ENCODE measurements around the gene CLTCL1. TPM values are rescaled to one million over a fixed set of nuclear protein-coding genes. Genes with fewer than 3 reads are reported as not detected.
"Not testable (repeated sequence)": the region's sequence is repeated elsewhere in the genome, so short reads cannot be mapped to it uniquely, and the experiment has no call there.

CLTCL1 gene
- total RNA-seq, 1 experiment from 2014 or later = 7.9 TPM

- ChIA-PET POLR2A (no interaction called here), CTCF (no interaction called here)
Observed at GRCh38 chr22:19164425-19164824, 127.1 kb downstream of the CLTCL1 start.

GRCh38 chr22:19158649-19159048, 132.9 kb downstream of the CLTCL1 start:
- H3K36me3 Mint-ChIP-seq (ENCODE audit: insufficient read depth, unreplicated experiment); BruUV-seq (replicated peaks); H3K4me3 Mint-ChIP-seq (ENCODE audit: unreplicated experiment); H3K27ac Mint-ChIP-seq (ENCODE audit: unreplicated experiment); CTCF ChIA-PET; H3K9me3 Mint-ChIP-seq (ENCODE audit: unreplicated experiment); intact Hi-C loops (cut with micrococcal nuclease; ENCODE audit: unreplicated experiment); DNase-seq; H3K4me3 ChIP-seq (ENCODE audit: low read depth, low read length); H3K27me3 Mint-ChIP-seq (ENCODE audit: insufficient read depth, unreplicated experiment); H3K27me3 ChIP-seq (replicated peaks; ENCODE audit: control insufficient read depth, insufficient read depth, low read length); H3K4me1 ChIP-seq; POLR2A ChIA-PET; H3K36me3 ChIP-seq (ENCODE audit: control insufficient read depth, insufficient read depth, low read length); H3K4me1 Mint-ChIP-seq (ENCODE audit: low read depth, unreplicated experiment); H3K9me3 ChIP-seq: not testable (repeated sequence)

More at GRCh38 chr22:19164425-19164824, 127.1 kb downstream of the CLTCL1 start:
- no peaks in the 10 kb centered on the region for H3K27me3 ChIP-seq (replicated peaks; ENCODE audit: control insufficient read depth, insufficient read depth, low read length)
- no peaks in the 10 kb centered on the region for H3K9me3 Mint-ChIP-seq (ENCODE audit: unreplicated experiment)
- TF ChIP-seq, protein P1, sequence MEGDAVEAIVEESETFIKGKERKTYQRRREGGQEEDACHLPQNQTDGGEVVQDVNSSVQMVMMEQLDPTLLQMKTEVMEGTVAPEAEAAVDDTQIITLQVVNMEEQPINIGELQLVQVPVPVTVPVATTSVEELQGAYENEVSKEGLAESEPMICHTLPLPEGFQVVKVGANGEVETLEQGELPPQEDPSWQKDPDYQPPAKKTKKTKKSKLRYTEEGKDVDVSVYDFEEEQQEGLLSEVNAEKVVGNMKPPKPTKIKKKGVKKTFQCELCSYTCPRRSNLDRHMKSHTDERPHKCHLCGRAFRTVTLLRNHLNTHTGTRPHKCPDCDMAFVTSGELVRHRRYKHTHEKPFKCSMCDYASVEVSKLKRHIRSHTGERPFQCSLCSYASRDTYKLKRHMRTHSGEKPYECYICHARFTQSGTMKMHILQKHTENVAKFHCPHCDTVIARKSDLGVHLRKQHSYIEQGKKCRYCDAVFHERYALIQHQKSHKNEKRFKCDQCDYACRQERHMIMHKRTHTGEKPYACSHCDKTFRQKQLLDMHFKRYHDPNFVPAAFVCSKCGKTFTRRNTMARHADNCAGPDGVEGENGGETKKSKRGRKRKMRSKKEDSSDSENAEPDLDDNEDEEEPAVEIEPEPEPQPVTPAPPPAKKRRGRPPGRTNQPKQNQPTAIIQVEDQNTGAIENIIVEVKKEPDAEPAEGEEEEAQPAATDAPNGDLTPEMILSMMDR (IDR thresholded peaks at IDR 0.05; ENCODE audit: insufficient read depth in 1 of 2, low read depth in 1 of 2, low read length in 1 of 2, severe bottlenecking in 1 of 2, unreplicated experiment in 1 of 2) = no peak
- intact Hi-C loops (cut with micrococcal nuclease; ENCODE audit: unreplicated experiment) = no loop called here
- no peak overlapping the region for H3K4me3 Mint-ChIP-seq (ENCODE audit: unreplicated experiment)
- H3K4me1 Mint-ChIP-seq (ENCODE audit: low read depth, unreplicated experiment) = peaks cover 17% of the 10 kb centered on the region
- H3K36me3 Mint-ChIP-seq (ENCODE audit: insufficient read depth, unreplicated experiment) = no peaks in the 10 kb centered on the region
- peaks cover 5% of the 10 kb centered on the region; the same call in 1 of the 2 replicates for H3K9me3 ChIP-seq
- H3K4me3 ChIP-seq (ENCODE audit: low read depth, low read length) = no peak overlapping the region
- H3K27ac Mint-ChIP-seq (ENCODE audit: unreplicated experiment) = no peak overlapping the region
- H3K27me3 Mint-ChIP-seq (ENCODE audit: insufficient read depth, unreplicated experiment) = peaks cover 2% of the 10 kb centered on the region
- no TSS peak for BruUV-seq (replicated peaks)
- H3K36me3 ChIP-seq (ENCODE audit: control insufficient read depth, insufficient read depth, low read length) = no peaks in the 10 kb centered on the region
- H3K4me1 ChIP-seq = peaks cover 18% of the 10 kb centered on the region
- DNase-seq = no peak

DNA sequence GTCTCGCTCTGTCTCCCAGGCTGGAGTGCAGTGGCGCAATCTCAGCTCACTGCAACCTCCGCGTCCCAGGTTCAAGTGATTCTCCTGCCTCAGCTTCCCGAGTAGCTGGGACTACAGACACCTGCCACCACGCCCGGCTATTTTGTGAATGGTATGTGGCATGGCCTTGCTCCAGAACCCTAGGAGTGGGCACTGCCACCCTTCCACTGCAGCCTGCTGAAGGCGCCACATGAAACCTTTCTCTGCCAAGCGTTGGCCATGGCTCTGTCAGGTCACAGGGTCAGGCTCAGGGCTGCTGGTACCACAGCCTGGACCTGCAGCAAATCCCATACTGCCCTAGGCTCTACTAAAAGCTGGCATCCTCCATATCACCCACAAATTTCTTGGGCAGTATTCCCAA, 135.4 kb downstream of the CLTCL1 start:
- POLR2A ChIA-PET; H3K4me3 ChIP-seq (ENCODE audit: low read depth, low read length); H3K9me3 Mint-ChIP-seq (ENCODE audit: unreplicated experiment); H3K27ac Mint-ChIP-seq (ENCODE audit: unreplicated experiment); CTCF ChIA-PET; H3K27me3 ChIP-seq (replicated peaks; ENCODE audit: control insufficient read depth, insufficient read depth, low read length); intact Hi-C loops (cut with micrococcal nuclease; ENCODE audit: unreplicated experiment); H3K4me3 Mint-ChIP-seq (ENCODE audit: unreplicated experiment); DNase-seq; BruUV-seq (replicated peaks); H3K4me1 ChIP-seq; H3K36me3 Mint-ChIP-seq (ENCODE audit: insufficient read depth, unreplicated experiment); H3K9me3 ChIP-seq; H3K4me1 Mint-ChIP-seq (ENCODE audit: low read depth, unreplicated experiment); H3K36me3 ChIP-seq (ENCODE audit: control insufficient read depth, insufficient read depth, low read length): not testable (repeated sequence)
- peaks cover 11% of the 10 kb centered on the region for H3K27me3 Mint-ChIP-seq (ENCODE audit: insufficient read depth, unreplicated experiment)

DNA sequence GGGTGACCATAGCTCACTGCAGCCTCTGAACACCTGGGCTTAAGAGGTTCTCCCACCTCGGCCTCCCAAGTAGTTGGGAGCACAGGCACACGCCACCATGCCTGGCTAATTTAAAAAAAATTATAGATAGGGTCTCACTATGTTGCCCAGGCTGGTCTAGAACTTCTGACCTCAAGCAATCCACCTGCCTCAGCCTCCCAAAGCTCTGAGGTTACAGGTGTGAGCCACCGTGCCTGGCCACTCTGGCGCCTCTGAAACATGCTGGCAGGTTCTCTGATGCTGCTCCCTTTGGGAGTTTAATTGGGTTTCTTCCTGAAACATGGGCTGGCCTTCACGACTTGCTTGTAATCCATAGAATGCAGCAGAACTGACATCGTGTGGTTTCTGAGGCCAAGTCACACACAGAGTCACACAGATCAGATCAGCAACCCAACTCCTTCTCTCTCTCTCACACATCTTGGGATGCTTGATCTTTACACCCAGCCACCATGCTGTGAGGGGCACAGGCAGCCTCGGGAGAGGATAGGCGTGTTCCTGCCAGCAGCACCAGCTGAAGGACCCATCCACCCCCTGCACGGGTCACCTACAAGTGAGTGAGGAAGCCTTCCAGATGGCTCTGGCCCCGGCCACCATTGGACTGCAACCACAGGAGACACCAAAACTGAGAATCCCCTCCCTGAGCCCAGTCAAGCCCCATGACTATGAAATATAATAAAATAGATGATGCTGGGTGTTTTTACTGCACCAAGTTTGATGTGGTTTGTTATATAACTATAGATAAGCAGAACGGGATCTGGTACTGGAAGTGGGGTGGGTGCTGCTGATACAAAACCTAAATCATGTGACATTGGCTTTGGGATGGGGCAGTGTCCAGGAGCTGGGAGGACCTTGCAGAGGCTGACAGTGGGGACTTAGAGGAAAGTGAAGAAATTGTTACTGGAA, 138.3 kb downstream of the CLTCL1 start:
- H3K4me1 Mint-ChIP-seq (ENCODE audit: low read depth, unreplicated experiment) = no peaks in the 10 kb centered on the region
- Histone ChIP-seq H3K27me3 (replicated peaks; ENCODE audit: control insufficient read depth, insufficient read depth, low read length) (no peaks in the 10 kb centered on the region), H3K36me3 (ENCODE audit: control insufficient read depth, insufficient read depth, low read length) (no peaks in the 10 kb centered on the region), H3K4me1 (no peaks in the 10 kb centered on the region), H3K9me3 (no peaks in the 10 kb centered on the region), H3K4me3 (ENCODE audit: low read depth, low read length) (no peak overlapping the region)
- intact Hi-C loops (cut with micrococcal nuclease; ENCODE audit: unreplicated experiment) = no loop called here
- no peak overlapping the region for H3K4me3 Mint-ChIP-seq (ENCODE audit: unreplicated experiment)
- peaks cover 16% of the 10 kb centered on the region for H3K27me3 Mint-ChIP-seq (ENCODE audit: insufficient read depth, unreplicated experiment)
- no peak for DNase-seq
- no peak overlapping the region for H3K27ac Mint-ChIP-seq (ENCODE audit: unreplicated experiment)
- H3K36me3 Mint-ChIP-seq (ENCODE audit: insufficient read depth, unreplicated experiment) = no peaks in the 10 kb centered on the region
- no peaks in the 10 kb centered on the region for H3K9me3 Mint-ChIP-seq (ENCODE audit: unreplicated experiment)
- TF ChIP-seq, protein P1 (IDR thresholded peaks at IDR 0.05; ENCODE audit: insufficient read depth in 1 of 2, low read depth in 1 of 2, low read length in 1 of 2, severe bottlenecking in 1 of 2, unreplicated experiment in 1 of 2) = no peak
- ChIA-PET CTCF (no interaction called here), POLR2A (no interaction called here)
- no TSS peak for BruUV-seq (replicated peaks)

Data from Caco-2 (cell line).